H1 (cell line): ENCODE data around the gene CHI3L2. TPM values are rescaled to one million over a fixed set of nuclear protein-coding genes. Genes with fewer than 3 reads are reported as not detected.
A peak's percentile ranks its signal among the peaks of the same experiment; 100 is the strongest.

Experiments
- CTCF ChIA-PET: fragments of 300-600 bp; sonication (Branson Sonifier 250); formaldehyde crosslinking; loops from one replicate; lab custom pipeline; 2021; ENCODE audit not compliant: partially characterized antibody; lab: Charles Lee
- POLR2A ChIA-PET: fragments of 300-600 bp; sonication (Branson Sonifier 250); formaldehyde crosslinking; loops from one replicate; lab custom pipeline; 2021; ENCODE audit warnings: inconsistent platforms; ENCODE audit not compliant: partially characterized antibody; lab: Charles Lee
- DNase-seq, 2 experiments: peaks; one replicate each; pipeline versions ENCODE4 v3.0.0 to v3.0.0-alpha.2; 2010 to 2022; ENCODE audit warnings: low spot score in 2 of 2, low read depth in 1 of 2, mixed read lengths in 1 of 2
- FAIRE-seq: peaks from 2 replicates; lab custom pipeline; 2011; peaks lifted over from hg19 to GRCh38; lab: Jason Lieb, UNC
- H2AFZ ChIP-seq: 2 replicates; pipeline ENCODE4 v1.8.1; 2012; ENCODE audit warnings: low read length, inconsistent platforms
- H2AK5ac ChIP-seq: 2 replicates; pipeline ENCODE4 v1.6.1; 2013; ENCODE audit warnings: low read depth, low read length
- H2BK120ac ChIP-seq: replicated peaks from 2 replicates; pipeline ENCODE3; 2013; ENCODE audit warnings: low read depth, low read length, inconsistent platforms
- H2BK12ac ChIP-seq: 2 replicates; pipeline ENCODE4 v1.6.1; 2013; ENCODE audit warnings: low read depth, low read length
- H2BK15ac ChIP-seq: 2 replicates; pipeline ENCODE4 v1.6.1; 2013; ENCODE audit warnings: low read length
- H2BK20ac ChIP-seq: 2 replicates; pipeline ENCODE4 v1.6.1; 2013; ENCODE audit warnings: low read length
- H2BK5ac ChIP-seq: 2 replicates; pipeline ENCODE4 v1.6.1; 2013; ENCODE audit warnings: low read depth, low read length
- H3K14ac ChIP-seq: 2 replicates; pipeline ENCODE4 v1.6.1; 2013; ENCODE audit warnings: inconsistent platforms; ENCODE audit not compliant: insufficient read length
- H3K18ac ChIP-seq: 2 replicates; pipeline ENCODE4 v1.6.1; 2013; ENCODE audit warnings: low read length; ENCODE audit errors: extremely low read depth
- H3K23ac ChIP-seq: 2 replicates; pipeline ENCODE4 v1.6.1; 2013; ENCODE audit warnings: inconsistent platforms; ENCODE audit not compliant: insufficient read length
- H3K23me2 ChIP-seq: 2 replicates; pipeline ENCODE4 v1.6.1; 2013; ENCODE audit warnings: low read depth, low read length
- H3K27ac ChIP-seq: 2 replicates; pipeline ENCODE4 v1.6.1; 2011; ENCODE audit warnings: low read depth, low read length, inconsistent platforms
- H3K27me3 ChIP-seq, 4 experiments: replicated peaks in 1 of 4; 1 replicate in 1 of 4; 2 replicates in 3 of 4; pipeline versions ENCODE4 v1.6.1 to v1.8.1; 2011 to 2013; ENCODE audit warnings: low read length in 3 of 4, mild to moderate bottlenecking in 3 of 4, inconsistent platforms in 2 of 4, mixed read lengths in 2 of 4, moderate library complexity in 1 of 4; ENCODE audit not compliant: control insufficient read depth in 3 of 4, insufficient read depth in 3 of 4; ENCODE audit errors: extremely low read depth in 1 of 4
- H3K36me3 ChIP-seq, 4 experiments: 2 replicates each; pipeline versions ENCODE4 v1.6.1 to v1.8.1; 2011 to 2013; ENCODE audit warnings: mild to moderate bottlenecking in 4 of 4, low read length in 3 of 4, moderate library complexity in 2 of 4, control low read depth in 1 of 4, inconsistent platforms in 1 of 4; ENCODE audit not compliant: insufficient read depth in 4 of 4, control insufficient read depth in 2 of 4
- H3K4ac ChIP-seq: replicated peaks from 2 replicates; pipeline ENCODE3; 2013; ENCODE audit warnings: low read length, low read depth, mixed read lengths, inconsistent platforms; ENCODE audit not compliant: insufficient read length
- H3K4me1 ChIP-seq, 4 experiments: replicated peaks in 1 of 4; 1 replicate in 1 of 4; 2 replicates in 3 of 4; pipeline versions ENCODE4 v1.6.1 to v1.8.1; 2011 to 2013; ENCODE audit warnings: low read length in 3 of 4, inconsistent platforms in 2 of 4, mixed read lengths in 1 of 4; ENCODE audit not compliant: insufficient read depth in 4 of 4, control insufficient read depth in 3 of 4
- H3K4me2 ChIP-seq, 2 experiments: 2 replicates each; pipeline versions ENCODE4 v1.6.1 to v1.8.1; 2011 to 2013; ENCODE audit warnings: low read depth in 2 of 2, low read length in 2 of 2, control low read depth in 1 of 2, inconsistent platforms in 1 of 2, mild to moderate bottlenecking in 1 of 2; ENCODE audit not compliant: insufficient read depth in 1 of 2
- H3K4me3 ChIP-seq, 4 experiments: fragments of 200-600, 300-600 bp in 1 of 4; sonication (generic), shearing (Covaris generic), sonication (Bioruptor Twin) in 1 of 4; 2 replicates each; pipeline versions ENCODE4 v1.5.1 to v1.8.1; 2011 to 2016; ENCODE audit warnings: low read length in 4 of 4, low read depth in 3 of 4, control low read depth in 2 of 4, inconsistent platforms in 2 of 4, mild to moderate bottlenecking in 2 of 4, mixed read lengths in 1 of 4, moderate library complexity in 1 of 4; ENCODE audit not compliant: insufficient read depth in 2 of 4; ENCODE audit errors: extremely low read depth in 1 of 4
- H3K56ac ChIP-seq: replicated peaks from 2 replicates; pipeline ENCODE3; 2013; ENCODE audit warnings: low read depth, mild to moderate bottlenecking, mixed read lengths, low read length, inconsistent platforms; ENCODE audit not compliant: insufficient read length
- H3K79me1 ChIP-seq: 2 replicates; pipeline ENCODE4 v1.6.1; 2013; ENCODE audit warnings: low read depth, low read length, control low read depth
- H3K79me2 ChIP-seq, 2 experiments: 2 replicates each; pipeline versions ENCODE4 v1.6.1 to v1.8.1; 2012 to 2013; ENCODE audit warnings: low read length in 2 of 2, mild to moderate bottlenecking in 2 of 2, inconsistent platforms in 1 of 2; ENCODE audit not compliant: insufficient read depth in 2 of 2, control insufficient read depth in 1 of 2
- H3K9ac ChIP-seq, 4 experiments: replicated peaks in 1 of 4; 1 replicate in 1 of 4; 2 replicates in 3 of 4; pipeline versions ENCODE4 v1.6.1 to v1.8.1; 2011 to 2013; ENCODE audit warnings: low read depth in 3 of 4, low read length in 3 of 4, control low read depth in 2 of 4, mild to moderate bottlenecking in 2 of 4, moderate library complexity in 2 of 4, inconsistent platforms in 1 of 4; ENCODE audit errors: extremely low read depth in 1 of 4
- H3K9me3 ChIP-seq, 2 experiments: 2 replicates each; pipeline versions ENCODE4 v1.6.1 to v1.8.1; 2012 to 2013; ENCODE audit warnings: mild to moderate bottlenecking in 2 of 2, moderate library complexity in 2 of 2, control low read depth in 1 of 2, inconsistent platforms in 1 of 2, low read depth in 1 of 2, low read length in 1 of 2, mixed read lengths in 1 of 2; ENCODE audit not compliant: insufficient read depth in 2 of 2
- H4K20me1 ChIP-seq, 2 experiments: replicated peaks in 1 of 2; 2 replicates each; pipeline versions ENCODE3 to v1.8.1; 2011 to 2013; ENCODE audit warnings: inconsistent platforms in 2 of 2, low read length in 2 of 2, mild to moderate bottlenecking in 1 of 2; ENCODE audit not compliant: insufficient read depth in 2 of 2, control insufficient read depth in 1 of 2
- H4K5ac ChIP-seq: 2 replicates; pipeline ENCODE4 v1.6.1; 2013; ENCODE audit warnings: low read length, low read depth, mixed read lengths, inconsistent platforms; ENCODE audit not compliant: insufficient read length
- H4K8ac ChIP-seq: 2 replicates; pipeline ENCODE4 v1.8.0; 2013; ENCODE audit warnings: mild to moderate bottlenecking, moderate library complexity, low read length, inconsistent platforms; ENCODE audit not compliant: insufficient read depth; ENCODE audit errors: extremely low read depth
- H4K91ac ChIP-seq: replicated peaks from 2 replicates; pipeline ENCODE3; 2013; ENCODE audit warnings: low read length, mixed read lengths, inconsistent platforms; ENCODE audit not compliant: insufficient read length
- EGR1 ChIP-seq: IDR thresholded peaks from 2 replicates; pipeline ENCODE4 v1.6.1; 2011; ENCODE audit warnings: low read depth, low read length, borderline replicate concordance
- POU5F1 ChIP-seq: IDR thresholded peaks from 2 replicates; pipeline ENCODE4 v1.6.1; 2011; ENCODE audit warnings: low read depth, mild to moderate bottlenecking, low read length, moderate library complexity
- SP1 ChIP-seq: IDR thresholded peaks from 2 replicates; pipeline ENCODE4 v1.6.1; 2011; ENCODE audit warnings: low read depth, low read length
- WGBS, 2 experiments: shearing (Covaris generic) in 1 of 2; methylation state at CpG; one replicate each; pipeline versions ENCODE4 v1.1.6 to v1.1.7; 2013 to 2015; ENCODE audit warnings: low lambda C conversion rate in 2 of 2, mixed read lengths in 2 of 2, inconsistent platforms in 1 of 2, low coverage in 1 of 2, missing lambda C conversion rate in 1 of 2; ENCODE audit not compliant: insufficient replicate concordance in 2 of 2, insufficient coverage in 1 of 2, insufficient read length in 1 of 2; ENCODE audit errors: extremely low coverage in 1 of 2, missing lambda C conversion rate in 1 of 2; 5-methylcytosine and 5-hydroxymethylcytosine counted together
- polyA plus RNA-seq, 7 experiments: library from polyadenylated mRNA; depleted of rRNA in 3 of 7; stranded (reverse) in 5 of 7; unstranded in 2 of 7; fragments of >200 nt in 5 of 7; fragments of 200-250 nt in 2 of 7; gene quantifications; 1 replicate in 5 of 7; 2 replicates in 1 of 7; 4 replicates in 1 of 7; pipeline versions ENCODE4 v1.2.1 to v1.2.3, GENCODE V29; 2011 to 2013; ENCODE audit warnings: missing spikeins in 2 of 7, mixed read lengths in 2 of 7
- total RNA-seq: library from RNA; stranded (reverse); fragmentation: NEBNext Ultra II Directional; extraction: Animal tissue kit (Norgen Biotek cat#: 25700); gene quantifications from 2 replicates; pipeline ENCODE4 v1.2.1, GENCODE V29; 2021
- TF ChIP-seq, protein P1 (sequence below): IDR thresholded peaks from 2 replicates; pipeline ENCODE4 v1.6.1; 2012; ENCODE audit warnings: inconsistent platforms

Gene CHI3L2
- total and polyA plus RNA-seq, 2 of the 8 experiments (the other 6 are each of a cell fraction or from before 2014, with no cell fraction given): not detected

DNA sequence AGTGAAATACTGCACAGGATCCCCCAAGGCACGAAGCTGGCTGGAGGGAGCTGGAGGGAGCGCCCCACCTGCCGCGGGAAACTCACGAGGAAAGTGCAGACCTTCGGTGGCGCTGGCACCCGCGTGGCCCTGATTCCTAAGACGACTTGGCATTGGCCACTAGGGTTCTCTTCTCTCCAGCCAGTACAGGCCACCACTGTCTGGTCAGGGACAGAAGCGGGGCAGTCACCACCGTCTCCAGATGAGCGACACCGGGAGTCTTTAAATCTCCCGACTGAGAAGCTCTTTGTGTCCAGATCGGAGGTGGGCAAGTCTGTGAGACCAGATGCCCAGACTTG, 43.9 kb downstream of the CHI3L2 start:
- Histone ChIP-seq H4K5ac (no peak overlapping the region), H2AFZ (0 out of 2 replicates have a peak overlapping the region, but pooled peaks have one; percentile 37), H4K91ac (no peak overlapping the region), H3K23me2 (no peaks in the 10 kb centered on the region), H2BK5ac (no peak overlapping the region), H2BK20ac (0 out of 2 replicates have a peak overlapping the region, but pooled peaks have one; percentile 32), H2BK120ac (no peak overlapping the region), H3K4me3 (peak overlapping the region; percentile 22 to 55 (median 34); a peak in 5 of 8 replicates), H2BK15ac (no peak overlapping the region), H3K27me3 (peaks cover 0 to 15% (median 7%) of the 10 kb centered on the region in 4 experiments; a peak in 4 of 7 replicates), H4K8ac (peak overlapping the region; percentile 20; the same call in 1 of the 2 replicates), H3K4me2 (peak overlapping the region; percentile 64 to 76), H3K9me3 (no peaks in the 10 kb centered on the region), H3K36me3 (no peaks in the 10 kb centered on the region), H2AK5ac (no peak overlapping the region), H3K4me1 (peaks cover 0 to 13% (median 6%) of the 10 kb centered on the region in 4 experiments; a peak in 4 of 7 replicates), H2BK12ac (no peak overlapping the region), H3K14ac (no peak overlapping the region), H3K9ac (no peak overlapping the region), H3K79me1 (no peaks in the 10 kb centered on the region), H3K56ac (no peak overlapping the region), H3K18ac (no peak overlapping the region; the same call in 1 of the 2 replicates), H3K23ac (no peak overlapping the region), H3K27ac (no peak overlapping the region), H4K20me1 (no peaks in the 10 kb centered on the region), H3K79me2 (no peaks in the 10 kb centered on the region), H3K4ac (no peak overlapping the region)
- DNase-seq (peak in 1 of 2 experiments; percentile 52), FAIRE-seq (no peak)
- WGBS, 2 experiments: 30% methylated on average over 15 of the region's 16 CpGs; no CpG with 5 or more reads in 1 of the 2 experiments
- ChIA-PET POLR2A (interaction anchor here (1.1 kb wide), 1 partner anchor 33 kb away, joined by 5 read pairs; no protein-coding TSS in a partner anchor), CTCF (interaction anchor here (0.9 to 2.7 kb wide), 14 partner anchors 10 to 129 kb away, joined by 3 to 11 read pairs (median 6); no protein-coding TSS in a partner anchor)
- TF ChIP-seq POU5F1: no peak
- no peak for TF ChIP-seq SP1
- TF ChIP-seq, protein P1, sequence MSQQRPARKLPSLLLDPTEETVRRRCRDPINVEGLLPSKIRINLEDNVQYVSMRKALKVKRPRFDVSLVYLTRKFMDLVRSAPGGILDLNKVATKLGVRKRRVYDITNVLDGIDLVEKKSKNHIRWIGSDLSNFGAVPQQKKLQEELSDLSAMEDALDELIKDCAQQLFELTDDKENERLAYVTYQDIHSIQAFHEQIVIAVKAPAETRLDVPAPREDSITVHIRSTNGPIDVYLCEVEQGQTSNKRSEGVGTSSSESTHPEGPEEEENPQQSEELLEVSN: peak; percentile 80
- no peak for TF ChIP-seq EGR1
